Measurements from ENCODE around the gene RGS6.

DNA sequence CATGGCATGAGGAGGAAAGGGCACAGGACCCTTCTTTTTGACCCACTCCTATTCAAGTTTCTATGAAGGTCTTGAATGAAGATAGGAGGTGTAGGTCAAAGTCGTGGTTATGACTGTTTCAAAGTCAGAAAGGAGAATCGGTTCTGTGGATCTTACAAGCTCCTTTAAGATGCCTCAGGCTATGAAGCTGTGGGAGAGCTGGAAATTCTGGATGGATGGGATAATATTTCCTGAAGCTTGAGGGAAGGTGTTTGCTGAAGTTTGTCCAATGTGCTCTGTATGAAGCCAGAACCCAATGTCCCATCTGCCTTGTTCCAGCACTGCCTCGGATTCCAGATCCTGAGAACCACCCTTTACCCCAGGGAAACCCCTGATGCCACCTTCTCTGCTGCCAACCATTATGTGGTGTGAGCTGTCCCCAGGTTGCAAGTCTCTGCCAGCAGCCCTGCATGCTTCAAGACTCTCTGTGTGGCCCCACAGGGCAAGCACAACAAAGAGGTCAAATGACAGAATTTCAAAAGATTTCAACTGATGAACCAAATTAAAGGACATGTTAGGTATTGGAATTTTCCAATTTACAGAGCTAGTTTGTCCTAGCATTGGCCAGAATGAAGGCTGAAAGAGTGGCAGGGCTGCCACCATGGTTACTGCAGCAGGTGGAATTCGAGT lies 472.0 kb downstream of the RGS6 start:
- TF ChIP-seq, protein P1, sequence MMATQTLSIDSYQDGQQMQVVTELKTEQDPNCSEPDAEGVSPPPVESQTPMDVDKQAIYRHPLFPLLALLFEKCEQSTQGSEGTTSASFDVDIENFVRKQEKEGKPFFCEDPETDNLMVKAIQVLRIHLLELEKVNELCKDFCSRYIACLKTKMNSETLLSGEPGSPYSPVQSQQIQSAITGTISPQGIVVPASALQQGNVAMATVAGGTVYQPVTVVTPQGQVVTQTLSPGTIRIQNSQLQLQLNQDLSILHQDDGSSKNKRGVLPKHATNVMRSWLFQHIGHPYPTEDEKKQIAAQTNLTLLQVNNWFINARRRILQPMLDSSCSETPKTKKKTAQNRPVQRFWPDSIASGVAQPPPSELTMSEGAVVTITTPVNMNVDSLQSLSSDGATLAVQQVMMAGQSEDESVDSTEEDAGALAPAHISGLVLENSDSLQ (IDR thresholded peaks at IDR 0.05) = no peak
- TF ChIP-seq ARNT (IDR thresholded peaks at IDR 0.05) (no peak), BHLHE40 (IDR thresholded peaks at IDR 0.05; ENCODE audit: borderline replicate concordance) (no peak), SP1 (IDR thresholded peaks at IDR 0.05) (no peak), ZNF384 (IDR thresholded peaks at IDR 0.05) (no peak), SUZ12 (IDR thresholded peaks at IDR 0.05) (no peak)
